GM23338 (cell line): Measurements from ENCODE around the gene HES7.

Experiments used
- CTCF ChIP-seq, 2 experiments: fragments of 200-600 bp in 1 of 2; sonication (generic) in 1 of 2; conservative IDR thresholded peaks; 2 replicates each; pipeline versions ENCODE4 v1.5.1 to v1.6.1; 2016 to 2017; ENCODE audit warnings: antibody characterized with exemption in 2 of 2, low read depth in 2 of 2, mild to moderate bottlenecking in 2 of 2, moderate library complexity in 1 of 2
- EZH2 ChIP-seq: fragments of 200-600 bp; sonication (generic); IDR thresholded peaks from one replicate; pipeline ENCODE4 v1.8.0; 2017; ENCODE audit warnings: antibody characterized with exemption, mild to moderate bottlenecking, low read depth; ENCODE audit not compliant: unreplicated experiment
- POLR2AphosphoS5 ChIP-seq: IDR thresholded peaks from 2 replicates; pipeline ENCODE4 v1.6.1; 2016; ENCODE audit warnings: antibody characterized with exemption, low read depth

GRCh38 chr17:8162233-8162996 lies 38.5 kb upstream of the HES7 start, which contains the start of gene VAMP2:
- TF ChIP-seq EZH2 (no peak), POLR2AphosphoS5 (peak; percentile 73), CTCF (conservative IDR thresholded peaks at IDR 0.05; ENCODE audit: low read depth in 2 of 2) (no peak)
